DMS 273 treated with DMSO at 0.1 percent for 48 hours (cell line): Measurements from ENCODE around the gene CHEK2.
"Not testable (repeated sequence)": the region's sequence is repeated elsewhere in the genome, so short reads cannot be mapped to it uniquely, and the experiment has no call there.

Experiments
- DNase-seq: peaks from one replicate; lab custom pipeline; 2025; lab: John Stamatoyannopoulos, UW

CHEK2 gene

GRCh38 chr22:28741200-28741784, 328 bp downstream of the CHEK2 start:
- no peak for DNase-seq

- not testable (repeated sequence) for DNase-seq
Measured at GRCh38 chr22:28738876-28739275, 2.7 kb downstream of the CHEK2 start.

GRCh38 chr22:28737701-28738100, 3.9 kb downstream of the CHEK2 start:
- DNase-seq, result no peak

- DNase-seq, result no peak
Measured at GRCh38 chr22:28736301-28737155, 5.1 kb downstream of the CHEK2 start.

DNA sequence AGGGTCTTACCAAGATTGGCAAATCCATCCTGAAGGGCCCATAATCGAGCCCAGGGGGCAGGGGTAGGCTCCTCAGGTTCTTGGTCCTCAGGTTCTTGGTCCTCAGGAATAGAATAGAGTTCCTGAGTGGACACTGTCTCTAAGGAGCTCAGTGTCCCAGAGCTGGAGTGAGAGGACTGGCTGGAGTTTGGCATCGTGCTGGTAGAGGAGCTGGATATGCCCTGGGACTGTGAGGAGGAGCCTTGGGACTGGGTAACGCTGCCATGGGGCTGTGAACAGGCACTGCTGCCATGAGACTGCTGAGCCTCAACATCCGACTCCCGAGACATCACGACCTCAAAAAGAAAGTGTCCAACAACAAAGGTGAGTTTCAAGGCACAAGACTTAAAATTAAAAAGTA, 7.2 kb downstream of the CHEK2 start:
- no peak for DNase-seq

GRCh38 chr22:28730179-28730578, 11.4 kb downstream of the CHEK2 start:
- DNase-seq, result no peak

DNA sequence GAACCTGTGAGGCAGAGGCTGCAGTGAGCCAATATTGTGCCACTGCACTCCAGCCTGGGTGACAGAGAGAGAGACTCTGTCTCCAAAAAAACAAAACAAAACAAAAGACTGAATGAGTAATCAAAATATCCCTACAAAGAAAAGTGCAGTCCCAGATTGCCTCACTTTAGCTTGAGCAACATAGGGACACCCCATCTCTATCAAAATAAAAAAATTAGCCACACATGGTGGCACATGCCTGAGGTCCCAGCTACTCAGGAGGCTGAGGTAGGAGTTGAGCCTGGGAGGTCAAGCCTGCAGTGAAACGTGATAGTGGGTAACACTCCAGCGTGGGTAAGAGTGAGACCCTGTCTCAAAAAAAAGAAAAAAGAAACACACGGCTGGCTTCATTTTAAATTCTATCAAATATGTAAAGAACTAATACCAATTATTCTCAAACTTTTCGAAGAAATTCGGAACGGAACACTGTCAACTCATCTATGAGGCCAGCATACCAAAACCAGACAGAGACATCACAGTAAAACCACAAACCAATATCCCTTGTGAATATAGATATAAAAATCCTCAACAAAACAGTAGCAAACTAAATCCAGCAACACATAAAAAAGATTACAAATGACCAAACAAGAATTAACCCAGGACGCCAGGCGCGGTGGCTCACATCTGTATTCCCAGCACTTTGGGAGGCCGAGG, 12.9 kb downstream of the CHEK2 start:
- no peak for DNase-seq

GRCh38 chr22:28728002-28728401, 13.6 kb downstream of the CHEK2 start:
- no peak for DNase-seq

GRCh38 chr22:28718044-28718443, 23.6 kb downstream of the CHEK2 start:
- no peak for DNase-seq

- DNase-seq, result no peak
Measured at GRCh38 chr22:28716686-28717085, 24.9 kb downstream of the CHEK2 start.

DNA sequence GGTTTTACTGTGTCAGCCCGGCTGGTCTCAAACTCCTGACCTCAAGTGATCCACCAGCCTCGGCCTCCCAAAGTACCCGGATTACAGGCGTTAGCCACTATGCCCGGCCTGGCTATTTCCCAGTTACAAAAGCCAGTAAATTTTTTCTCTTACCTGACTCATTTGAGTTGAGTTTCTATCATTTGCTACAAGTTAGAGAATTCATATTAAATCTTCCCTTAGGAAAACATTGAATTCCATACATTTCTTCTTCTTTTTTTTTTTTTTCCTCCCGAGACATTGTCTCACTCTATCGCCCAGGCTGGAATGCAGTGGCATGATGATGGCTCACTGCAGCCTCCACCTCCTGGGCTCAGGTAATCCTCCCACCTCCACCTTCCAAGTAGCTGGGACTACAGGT, 26.0 kb downstream of the CHEK2 start:
- DNase-seq, result no peak

DNA sequence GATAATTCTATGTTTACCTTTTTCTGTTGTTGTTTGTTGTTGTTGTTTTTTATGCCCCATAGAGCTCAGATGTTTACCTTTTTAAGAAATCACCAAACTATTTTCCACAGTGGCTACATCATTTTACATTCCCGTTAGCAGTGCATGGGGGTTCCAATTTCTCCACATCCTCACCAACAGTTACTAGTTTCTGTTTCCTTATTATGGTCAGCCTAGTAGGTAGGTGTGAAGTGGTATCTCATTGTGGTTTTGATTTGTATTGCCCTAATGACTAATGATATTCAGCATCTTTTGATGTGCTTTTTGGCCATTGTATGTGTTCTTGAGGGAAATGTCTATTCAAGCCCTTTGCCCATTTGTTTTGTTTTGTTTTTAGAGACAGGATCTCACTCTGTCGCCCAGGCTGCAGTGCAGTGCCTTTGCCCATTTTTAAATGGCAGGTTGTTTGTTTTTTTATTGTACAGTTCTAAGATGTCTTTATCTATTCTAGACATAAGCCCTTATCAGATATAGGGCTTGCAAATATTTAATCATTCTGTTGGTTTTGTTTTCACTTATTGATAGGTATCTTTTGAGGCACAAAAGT, 27.5 kb downstream of the CHEK2 start:
- no peak for DNase-seq

- DNase-seq, result no peak
Measured at GRCh38 chr22:28711820-28712777, 29.5 kb downstream of the CHEK2 start.

DNA sequence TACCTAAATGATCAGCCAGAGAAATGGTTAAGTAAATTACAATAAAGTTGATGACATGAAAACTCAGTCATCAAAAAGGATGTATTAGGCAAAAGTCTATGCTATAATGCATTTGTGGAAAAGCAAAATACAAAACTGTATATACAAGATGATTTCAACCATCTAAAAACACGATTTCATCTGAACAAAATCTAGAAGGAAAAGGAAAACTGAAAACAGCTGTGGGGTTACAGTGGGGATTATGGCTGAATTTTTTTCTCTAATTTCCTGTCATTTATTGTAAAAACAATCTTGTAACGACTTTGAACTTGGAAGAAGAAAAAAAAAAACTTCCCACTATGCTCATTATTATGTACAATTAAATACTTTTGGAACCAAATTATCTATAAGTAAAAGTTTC, 30.3 kb downstream of the CHEK2 start:
- no peak for DNase-seq

DNA sequence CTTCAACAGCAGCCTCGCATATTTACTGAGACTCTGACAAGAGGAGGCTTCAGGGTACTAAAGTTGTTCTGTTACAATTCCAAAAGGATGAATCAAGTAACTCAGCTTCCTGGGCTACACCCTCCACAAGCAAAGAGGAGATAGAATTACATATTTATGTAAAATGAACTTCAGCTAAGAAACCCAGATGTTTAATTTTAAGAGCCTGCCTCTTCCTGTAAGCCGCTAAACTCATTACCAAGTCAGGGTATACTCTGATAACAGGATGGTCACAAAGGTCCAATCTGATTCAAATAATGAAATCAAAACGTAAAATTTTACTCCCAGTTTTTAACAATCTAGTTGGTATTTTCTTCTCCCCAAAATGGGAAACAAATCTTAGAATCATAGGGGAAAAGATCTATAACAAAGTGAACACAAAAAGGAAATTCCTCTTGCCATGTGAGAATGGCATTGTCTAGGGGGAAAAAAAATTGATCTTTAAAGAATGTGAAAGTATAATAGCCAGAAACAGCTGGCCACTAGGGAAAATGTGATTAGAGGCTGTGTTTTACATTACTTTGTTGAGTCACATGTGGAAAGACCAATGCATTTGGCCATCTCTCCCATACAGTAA, 30.9 kb downstream of the CHEK2 start:
- no peak for DNase-seq

DNA sequence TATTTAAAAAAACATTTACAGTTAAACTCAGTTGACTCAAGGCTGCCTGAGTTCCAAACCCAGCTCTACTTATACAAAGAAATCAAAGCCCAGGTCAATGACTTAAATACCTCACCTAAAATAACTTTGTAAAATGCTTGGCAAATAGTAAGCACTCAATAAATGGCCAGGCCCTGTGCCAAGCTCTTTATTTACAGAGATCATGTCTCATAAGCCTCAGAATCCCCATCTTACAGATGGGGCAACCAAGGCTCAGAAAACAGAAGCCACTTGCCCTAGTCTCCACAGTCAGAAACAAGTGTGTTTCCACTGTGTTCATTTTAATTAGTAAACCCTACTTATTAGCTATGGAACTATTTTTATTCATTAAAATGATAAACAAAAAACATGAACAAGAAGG, 31.5 kb downstream of the CHEK2 start:
- no peak for DNase-seq

DNA sequence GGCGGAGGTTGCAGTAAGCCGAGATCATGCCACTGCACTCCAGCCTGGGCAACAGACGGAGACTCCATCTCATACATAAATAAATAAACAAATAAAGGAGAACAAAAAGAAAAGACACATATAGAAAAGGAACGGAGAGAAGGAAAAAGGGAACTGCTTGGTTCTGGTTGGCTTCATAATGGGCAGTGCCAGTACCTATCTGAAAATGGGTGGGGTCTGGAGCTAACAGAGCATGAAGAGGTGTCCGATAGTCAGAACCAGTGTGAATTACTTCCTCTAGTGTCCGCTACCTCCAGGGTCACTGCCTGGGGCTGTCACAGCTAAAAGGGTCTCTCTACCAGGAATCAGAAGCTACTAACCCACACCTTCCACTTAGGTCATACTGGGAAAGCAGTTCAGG, 34.8 kb downstream of the CHEK2 start:
- no peak for DNase-seq

DNA sequence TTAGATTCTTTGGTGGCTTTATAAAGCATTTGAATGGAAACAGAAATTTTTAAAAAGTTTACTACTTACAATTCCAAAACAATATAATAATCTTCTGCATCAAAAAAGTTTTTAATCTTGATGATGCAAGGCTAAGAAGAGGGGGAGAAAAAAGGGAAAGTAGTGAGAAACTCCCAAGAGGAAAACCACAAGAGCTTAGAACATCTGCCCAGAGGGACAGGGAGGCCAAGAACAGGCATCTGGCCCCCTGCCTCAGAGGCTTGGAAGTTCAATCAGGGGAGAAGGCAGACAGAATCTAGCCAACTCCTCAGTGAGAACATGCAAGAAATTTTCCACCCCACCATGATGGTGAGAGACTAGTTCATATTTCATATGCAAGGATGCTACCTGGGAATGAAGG, 38.2 kb downstream of the CHEK2 start:
- DNase-seq, result no peak

- DNase-seq, result no peak
Measured at GRCh38 chr22:28702891-28703290, 38.7 kb downstream of the CHEK2 start.

- not testable (repeated sequence) for DNase-seq
Measured at GRCh38 chr22:28693041-28693760, 48.4 kb downstream of the CHEK2 start.
